GM20000 (cell line): ENCODE data around the gene PRRG2.
A peak's percentile ranks its signal among the peaks of the same experiment; 100 is the strongest.

Experiments used
- DNase-seq: peaks from one replicate; pipeline ENCODE4 v3.0.0; 2012; ENCODE audit warnings: low spot score
- TF ChIP-seq, protein P1 (sequence below): IDR thresholded peaks from 2 replicates; pipeline ENCODE4 v1.5.1; 2012; ENCODE audit warnings: mild to moderate bottlenecking, control low read depth; ENCODE audit errors: extremely low read depth, missing control alignments

The PRRG2 gene

DNA sequence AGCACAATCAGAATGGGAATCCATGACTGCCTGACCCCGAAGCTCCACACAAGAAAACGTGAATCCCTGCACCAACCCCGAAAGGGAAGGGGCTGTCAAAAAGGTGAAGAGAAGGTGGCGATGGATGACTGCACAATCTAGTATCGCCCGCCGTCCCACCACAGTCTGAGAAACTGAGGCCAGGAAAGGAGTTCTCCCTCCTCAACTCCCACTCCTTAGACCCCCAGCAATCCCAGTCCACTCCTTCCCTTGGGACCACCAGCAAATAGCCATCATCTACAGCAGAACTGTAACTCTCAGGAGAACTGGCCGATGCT is 1.2 kb upstream of the PRRG2 start:
- TF ChIP-seq, protein P1, sequence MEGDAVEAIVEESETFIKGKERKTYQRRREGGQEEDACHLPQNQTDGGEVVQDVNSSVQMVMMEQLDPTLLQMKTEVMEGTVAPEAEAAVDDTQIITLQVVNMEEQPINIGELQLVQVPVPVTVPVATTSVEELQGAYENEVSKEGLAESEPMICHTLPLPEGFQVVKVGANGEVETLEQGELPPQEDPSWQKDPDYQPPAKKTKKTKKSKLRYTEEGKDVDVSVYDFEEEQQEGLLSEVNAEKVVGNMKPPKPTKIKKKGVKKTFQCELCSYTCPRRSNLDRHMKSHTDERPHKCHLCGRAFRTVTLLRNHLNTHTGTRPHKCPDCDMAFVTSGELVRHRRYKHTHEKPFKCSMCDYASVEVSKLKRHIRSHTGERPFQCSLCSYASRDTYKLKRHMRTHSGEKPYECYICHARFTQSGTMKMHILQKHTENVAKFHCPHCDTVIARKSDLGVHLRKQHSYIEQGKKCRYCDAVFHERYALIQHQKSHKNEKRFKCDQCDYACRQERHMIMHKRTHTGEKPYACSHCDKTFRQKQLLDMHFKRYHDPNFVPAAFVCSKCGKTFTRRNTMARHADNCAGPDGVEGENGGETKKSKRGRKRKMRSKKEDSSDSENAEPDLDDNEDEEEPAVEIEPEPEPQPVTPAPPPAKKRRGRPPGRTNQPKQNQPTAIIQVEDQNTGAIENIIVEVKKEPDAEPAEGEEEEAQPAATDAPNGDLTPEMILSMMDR, result no peak
- DNase-seq, result no peak

DNA sequence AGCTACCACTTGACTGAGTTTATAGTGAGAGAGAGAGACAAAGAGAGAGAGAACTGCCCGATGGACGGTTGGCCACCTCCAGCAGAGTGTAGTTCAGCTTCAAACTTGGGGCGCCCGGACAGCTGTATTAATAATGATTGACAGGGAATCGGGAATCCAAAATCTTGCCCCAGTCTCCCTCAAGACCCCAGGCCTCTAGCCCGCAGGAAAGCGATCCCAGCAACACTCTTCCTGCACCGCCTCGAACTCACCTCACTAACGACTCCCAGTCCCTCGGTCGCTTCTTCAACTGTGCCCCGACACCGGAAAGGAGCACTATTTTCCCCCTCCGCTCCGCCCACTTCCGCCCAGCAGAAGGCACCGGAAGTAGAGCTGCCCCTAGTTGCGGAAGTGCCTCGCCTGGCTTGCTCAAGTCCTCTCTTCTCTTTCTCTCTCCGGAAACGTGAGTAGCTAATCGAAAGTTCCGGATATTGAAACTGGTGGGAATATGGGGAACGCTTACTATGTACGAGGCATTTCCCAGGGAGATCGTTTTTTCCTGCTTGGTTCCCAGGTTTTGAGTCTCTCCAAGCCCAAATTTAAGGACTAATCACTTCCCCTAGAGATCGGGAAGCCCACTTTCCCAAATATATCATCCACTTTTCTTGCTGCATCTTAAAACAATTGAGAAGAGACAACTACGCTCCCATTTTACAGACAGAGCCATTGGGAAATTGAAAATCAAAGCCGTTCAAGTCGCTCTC is 681 bp upstream of the PRRG2 start, which contains the start of gene NOSIP:
Gene NOSIP, minus strand, starts transcription at position 293 of the 743 bp plus-strand sequence. CDS start 19,865 bp downstream, outside the sequence.
- DNase-seq, result peak; percentile 89
- TF ChIP-seq, protein P1, result no peak

DNA sequence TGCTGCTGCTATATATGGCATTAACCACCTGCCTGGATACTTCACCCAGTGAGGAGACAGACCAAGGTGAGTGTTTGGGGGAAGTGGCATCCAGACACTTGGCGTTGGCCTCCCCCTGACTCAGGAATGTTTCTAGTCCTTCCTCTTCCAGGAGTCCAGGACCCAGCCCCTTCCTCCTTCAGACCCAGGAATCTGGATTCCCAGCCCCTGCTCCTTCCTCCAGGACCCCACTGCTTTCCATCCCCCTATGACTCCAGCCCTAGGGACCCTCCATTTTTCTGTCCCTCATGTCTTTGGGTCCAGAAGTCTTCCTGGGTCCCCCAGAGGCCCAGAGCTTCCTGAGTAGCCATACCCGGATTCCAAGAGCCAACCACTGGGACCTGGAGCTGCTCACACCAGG is 2.1 kb downstream of the PRRG2 start:
- DNase-seq, result no peak
- TF ChIP-seq, protein P1, result no peak

DNA sequence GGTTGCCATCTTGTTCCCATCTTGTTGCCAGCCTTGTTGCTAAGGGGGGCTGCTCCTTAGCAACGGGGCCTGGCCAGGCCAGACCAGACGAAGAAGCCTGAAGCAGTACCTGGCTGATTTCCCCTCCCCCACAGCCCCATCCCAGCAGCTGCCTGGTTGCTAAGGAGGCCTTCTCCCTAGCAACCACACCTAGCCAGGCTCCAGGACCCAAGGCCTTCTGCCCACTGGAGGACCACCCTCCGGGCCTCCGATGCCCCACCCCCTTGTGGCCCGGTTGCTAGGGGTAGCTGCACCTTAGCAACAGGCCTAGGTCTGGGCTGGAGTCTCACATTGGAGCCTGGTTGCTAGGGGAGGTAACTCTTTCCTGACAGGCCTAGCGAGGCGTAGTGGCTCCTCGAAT is 3.9 kb downstream of the PRRG2 start:
- TF ChIP-seq, protein P1, result no peak
- DNase-seq, result no peak

DNA sequence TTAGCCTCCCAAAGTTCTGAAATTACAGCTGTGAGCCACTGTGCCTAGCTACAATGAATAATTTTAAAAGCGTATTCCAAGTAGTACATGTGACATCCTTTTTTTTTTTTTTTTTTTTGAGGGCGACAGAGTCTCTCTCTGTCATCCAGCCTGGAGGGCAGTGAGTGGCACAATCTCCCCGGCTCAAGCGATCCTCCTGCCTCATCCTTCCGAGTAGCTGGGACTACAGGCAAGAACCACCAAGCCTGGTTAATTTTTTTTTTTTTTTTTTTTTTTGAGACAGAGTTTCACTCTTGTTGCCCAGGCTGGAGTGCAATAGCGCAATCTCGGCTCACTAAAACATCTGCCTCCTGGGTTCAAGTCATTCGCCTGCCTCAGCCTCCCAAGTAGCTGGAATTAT is 6.1 kb downstream of the PRRG2 start:
- no peak for DNase-seq
- TF ChIP-seq, protein P1, result no peak

DNA sequence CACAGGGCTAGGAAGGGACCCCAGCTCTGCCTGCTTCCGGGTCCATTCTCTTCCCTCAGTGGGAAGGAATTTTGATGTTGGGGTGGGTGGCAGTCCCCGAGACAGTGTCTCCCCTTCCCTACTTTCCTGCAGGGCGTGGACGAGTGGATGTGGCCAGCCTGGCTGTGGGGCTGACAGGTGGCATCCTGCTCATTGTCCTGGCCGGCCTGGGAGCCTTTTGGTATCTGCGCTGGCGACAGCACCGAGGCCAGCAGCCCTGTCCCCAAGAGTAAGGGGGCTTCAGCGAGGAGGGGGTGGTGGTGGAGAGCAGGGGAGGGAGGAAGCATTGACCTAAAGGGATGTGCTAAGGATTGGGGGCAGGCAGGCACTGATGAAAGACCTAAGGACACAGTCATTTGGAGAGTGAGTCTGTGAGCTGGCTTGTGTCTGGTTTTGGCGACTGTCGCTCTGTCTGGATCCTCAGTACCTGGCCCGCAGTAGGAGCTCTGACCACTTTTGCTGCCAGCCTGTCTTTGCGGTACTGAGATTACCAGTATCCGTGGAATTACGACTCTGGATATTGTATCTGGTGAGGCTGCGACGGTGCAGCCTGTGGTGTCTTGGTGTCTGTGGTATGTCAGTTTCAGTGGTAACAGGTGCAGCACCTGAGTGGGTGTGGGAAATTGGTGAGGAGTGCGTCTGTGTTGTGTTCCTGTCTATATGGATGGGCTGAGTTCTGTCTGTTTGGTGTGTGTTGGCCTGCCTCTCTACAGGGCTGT is 7.4 kb downstream of the PRRG2 start:
- TF ChIP-seq, protein P1, result no peak
- DNase-seq, result no peak

DNA sequence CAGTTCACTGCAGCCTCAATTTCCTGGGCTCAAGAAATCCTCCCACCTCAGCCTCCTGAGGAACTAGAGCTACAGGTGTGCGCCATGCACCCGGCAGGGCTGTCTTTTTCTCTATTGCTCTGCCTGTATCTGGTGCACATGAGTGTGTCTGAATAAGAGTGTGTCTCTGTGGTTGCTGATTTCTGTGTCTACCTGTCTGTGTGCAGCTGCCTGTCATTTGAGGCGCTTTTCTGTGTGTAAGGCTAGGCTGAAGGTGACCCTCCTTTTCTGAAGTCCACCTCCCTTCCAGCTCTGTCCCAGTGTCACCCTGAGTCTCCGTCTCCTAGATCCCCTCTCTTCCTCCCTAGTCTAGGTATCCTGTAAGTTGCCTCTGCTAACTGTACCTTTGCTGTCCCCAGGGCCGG is 8.4 kb downstream of the PRRG2 start:
- TF ChIP-seq, protein P1, result no peak
- peak; percentile 12 for DNase-seq
